ENCODE results near the gene CSKMT. TPM values are rescaled to one million over a fixed set of nuclear protein-coding genes. Genes with fewer than 3 reads are reported as not detected.

CSKMT gene
- total and polyA plus RNA-seq, 4 donors: 5.3 to 37.1 (median 15.4) TPM

GRCh38 chr11:62667460-62667859, 2.3 kb downstream of the CSKMT start:
- TF ChIP-seq CTCF (IDR thresholded peaks at IDR 0.05; ENCODE audit: control extremely low read depth, extremely low read depth): no peak
- Histone ChIP-seq H3K9me3 (ENCODE audit: control insufficient read depth in 4 of 4, insufficient read depth in 3 of 4, low read length in 3 of 4) (no peaks in the 10 kb centered on the region), H3K9ac (ENCODE audit: insufficient read depth in 1 of 2, low read length in 2 of 2) (no peak overlapping the region), H3K4me3 (no peak overlapping the region), H3K36me3 (ENCODE audit: control insufficient read depth in 4 of 4, insufficient read depth in 4 of 4, low read length in 4 of 4) (peaks cover 3 to 18% (median 16%) of the 10 kb centered on the region in 4 donors), H3K27ac (ENCODE audit: low read depth in 1 of 2, low read length in 1 of 2) (no peak overlapping the region), H3K4me1 (ENCODE audit: control insufficient read depth in 5 of 5, insufficient read depth in 5 of 5, low read length in 5 of 5) (peaks cover 13 to 21% (median 15%) of the 10 kb centered on the region in 5 donors), H3K27me3 (ENCODE audit: control insufficient read depth in 3 of 3, insufficient read depth in 3 of 3, low read length in 2 of 3) (no peaks in the 10 kb centered on the region)
- 89 to 91% methylated on average over 2 of the region's 2 CpGs for WGBS, 2 donors
- DNase-seq: no peak
- no peak for ATAC-seq (ENCODE audit: insufficient read depth, low FRiP score)

- H3K4me1 ChIP-seq (ENCODE audit: control insufficient read depth in 5 of 5, insufficient read depth in 5 of 5, low read length in 5 of 5): peaks cover 15 to 21% (median 18%) of the 10 kb centered on the region in 5 donors
- 79 to 89% methylated on average over 4 of the region's 4 CpGs for WGBS, 2 donors
- no peak for DNase-seq
- peak overlapping the region; percentile 3 to 11 for H3K9ac ChIP-seq (ENCODE audit: insufficient read depth in 1 of 2, low read length in 2 of 2)
- no peak for TF ChIP-seq CTCF (IDR thresholded peaks at IDR 0.05; ENCODE audit: control extremely low read depth, extremely low read depth)
- H3K4me3 ChIP-seq: no peak overlapping the region
- no peaks in the 10 kb centered on the region for H3K9me3 ChIP-seq (ENCODE audit: control insufficient read depth in 4 of 4, insufficient read depth in 3 of 4, low read length in 3 of 4)
- H3K27me3 ChIP-seq (ENCODE audit: control insufficient read depth in 3 of 3, insufficient read depth in 3 of 3, low read length in 2 of 3): no peaks in the 10 kb centered on the region
- peaks cover 0 to 17% (median 15%) of the 10 kb centered on the region in 4 donors for H3K36me3 ChIP-seq (ENCODE audit: control insufficient read depth in 4 of 4, insufficient read depth in 4 of 4, low read length in 4 of 4)
- H3K27ac ChIP-seq (ENCODE audit: low read depth in 1 of 2, low read length in 1 of 2): peak overlapping the region in 1 of 2 donors; percentile 8
- no peak for ATAC-seq (ENCODE audit: insufficient read depth, low FRiP score)
Observed at GRCh38 chr11:62669420-62670161, 4.5 kb downstream of the CSKMT start.

GRCh38 chr11:62671236-62671607, 6.1 kb downstream of the CSKMT start:
- no peaks in the 10 kb centered on the region for H3K9me3 ChIP-seq (ENCODE audit: control insufficient read depth in 4 of 4, insufficient read depth in 3 of 4, low read length in 3 of 4)
- H3K4me1 ChIP-seq (ENCODE audit: control insufficient read depth in 5 of 5, insufficient read depth in 5 of 5, low read length in 5 of 5): peaks cover 11 to 20% (median 17%) of the 10 kb centered on the region in 5 donors
- 1 to 2% methylated on average over 17 of the region's 17 CpGs for WGBS, 2 donors

More at GRCh38 chr11:62671236-62671607, 6.1 kb downstream of the CSKMT start:
- no peak for TF ChIP-seq CTCF (IDR thresholded peaks at IDR 0.05; ENCODE audit: control extremely low read depth, extremely low read depth)
- H3K27ac ChIP-seq (ENCODE audit: low read depth in 1 of 2, low read length in 1 of 2): peak overlapping the region; percentile 76 to 89
- no peaks in the 10 kb centered on the region for H3K27me3 ChIP-seq (ENCODE audit: control insufficient read depth in 3 of 3, insufficient read depth in 3 of 3, low read length in 2 of 3)
- peaks cover 0 to 20% (median 13%) of the 10 kb centered on the region in 4 donors for H3K36me3 ChIP-seq (ENCODE audit: control insufficient read depth in 4 of 4, insufficient read depth in 4 of 4, low read length in 4 of 4)
- peak overlapping the region; percentile 65 for H3K4me3 ChIP-seq
- ATAC-seq (ENCODE audit: insufficient read depth, low FRiP score) (peak; percentile 6), DNase-seq (no peak)
- H3K9ac ChIP-seq (ENCODE audit: insufficient read depth in 1 of 2, low read length in 2 of 2): peak overlapping the region; percentile 86 to 95
